Activated naive CD8-positive, alpha-beta T cell treated with anti-CD3 and anti-CD28 coated beads, Interleukin-2, amount 50 U/mL, for 24 hours (primary cell): Measurements from ENCODE around the gene AXIN1.
"Not testable (repeated sequence)": the region's sequence is repeated elsewhere in the genome, so short reads cannot be mapped to it uniquely, and the experiment has no call there.

Experiments
- ATAC-seq: fragments of 150-1000 bp; cut with Tn5 transposase; one replicate; pipeline ENCODE4 v1.10.0; 2021
- DNase-seq: peaks from one replicate; pipeline ENCODE4 v3.0.0; 2021
- H3K27ac Mint-ChIP-seq: one replicate; pipeline ENCODE4 v1.8.0; 2021; ENCODE audit warnings: mild to moderate bottlenecking, mixed read lengths
- H3K27me3 Mint-ChIP-seq: one replicate; pipeline ENCODE4 v1.8.0; 2021; ENCODE audit warnings: mixed read lengths
- H3K36me3 Mint-ChIP-seq: one replicate; pipeline ENCODE4 v1.8.0; 2021; ENCODE audit warnings: low read depth, mixed read lengths
- H3K4me1 Mint-ChIP-seq: one replicate; pipeline ENCODE4 v1.8.0; 2021; ENCODE audit warnings: mixed read lengths
- H3K4me3 Mint-ChIP-seq: one replicate; pipeline ENCODE4 v1.8.0; 2021; ENCODE audit warnings: mild to moderate bottlenecking, moderate library complexity, mixed read lengths
- H3K9me3 Mint-ChIP-seq: one replicate; pipeline ENCODE4 v1.8.0; 2021; ENCODE audit warnings: mixed read lengths

Gene AXIN1

DNA sequence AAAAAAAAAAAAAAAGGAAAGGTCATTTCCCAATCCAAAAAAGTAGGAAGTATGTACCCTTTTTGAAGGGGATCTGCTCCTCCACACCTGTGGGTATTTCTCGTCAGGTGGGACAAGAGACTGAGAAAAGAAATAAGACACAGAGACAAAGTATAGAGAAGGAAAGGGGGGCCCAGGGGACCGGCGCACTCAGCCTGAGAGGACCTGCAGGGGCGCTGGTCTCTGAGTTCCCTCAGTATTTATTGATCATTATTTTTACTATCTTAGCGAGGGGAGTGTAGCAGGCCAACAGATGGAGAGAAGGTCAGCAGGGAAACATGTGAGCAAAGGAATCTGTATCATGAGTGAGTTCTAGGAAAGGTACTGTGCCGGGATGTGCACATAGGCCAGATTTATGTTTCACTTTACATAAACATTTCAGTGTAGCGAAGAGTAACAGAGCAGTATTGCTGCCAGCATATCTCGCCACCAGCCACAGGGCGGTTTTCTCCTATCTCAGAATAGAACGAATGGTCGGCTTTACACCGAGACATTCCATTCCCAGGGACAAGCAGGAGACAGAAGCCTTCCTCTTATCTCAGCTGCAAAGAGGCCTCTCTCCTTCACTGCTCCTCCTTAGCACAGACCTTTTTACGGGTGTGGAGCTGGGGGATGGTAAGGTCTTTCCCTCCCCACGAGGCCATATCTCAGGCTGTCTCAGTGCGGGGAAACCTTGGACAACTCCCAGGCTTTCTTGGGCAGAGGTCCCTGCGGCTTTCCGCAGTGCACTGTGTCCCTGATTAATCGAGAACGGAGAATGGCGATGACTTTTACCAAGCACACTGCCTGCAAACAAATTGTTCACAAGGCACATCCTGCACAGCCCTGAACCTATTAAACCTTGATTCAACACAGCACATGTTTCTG lies 35.5 kb upstream of the AXIN1 start:
- H3K27ac Mint-ChIP-seq, H3K9me3 Mint-ChIP-seq, H3K27me3 Mint-ChIP-seq, H3K4me3 Mint-ChIP-seq, DNase-seq, ATAC-seq, H3K36me3 Mint-ChIP-seq: not testable (repeated sequence)
- peaks cover 25% of the 10 kb centered on the region for H3K4me1 Mint-ChIP-seq

DNA sequence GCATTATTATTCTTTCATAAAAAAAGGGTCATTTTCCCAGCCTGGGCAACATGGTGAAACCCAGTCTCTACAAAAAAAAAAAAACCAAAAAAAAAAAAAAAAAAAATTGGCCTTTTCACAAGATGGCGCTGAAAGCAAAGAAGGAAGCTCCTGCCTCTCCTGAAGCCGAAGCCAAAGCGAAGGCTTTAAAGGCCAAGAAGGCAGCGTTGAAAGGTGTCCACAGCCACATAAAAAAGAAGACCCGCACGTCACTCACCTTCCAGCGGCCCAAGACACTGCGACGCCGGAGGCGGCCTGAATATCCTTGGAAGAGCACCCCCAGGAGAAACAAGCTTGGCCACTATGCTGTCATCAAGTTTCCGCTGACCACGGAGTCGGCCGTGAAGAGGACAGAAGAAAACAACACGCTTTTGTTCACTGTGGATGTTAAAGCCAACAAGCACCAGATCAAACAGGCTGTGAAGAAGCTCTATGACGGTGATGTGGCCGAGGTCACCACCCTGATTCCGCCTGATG lies 34.2 kb upstream of the AXIN1 start:
- Mint-ChIP-seq H3K9me3 (no peaks in the 10 kb centered on the region), H3K4me3 (no peak overlapping the region), H3K27me3 (no peaks in the 10 kb centered on the region), H3K4me1 (peaks cover 19% of the 10 kb centered on the region), H3K36me3 (peaks cover 1% of the 10 kb centered on the region), H3K27ac (no peak overlapping the region)
- no peak for DNase-seq
- no peak for ATAC-seq

DNA sequence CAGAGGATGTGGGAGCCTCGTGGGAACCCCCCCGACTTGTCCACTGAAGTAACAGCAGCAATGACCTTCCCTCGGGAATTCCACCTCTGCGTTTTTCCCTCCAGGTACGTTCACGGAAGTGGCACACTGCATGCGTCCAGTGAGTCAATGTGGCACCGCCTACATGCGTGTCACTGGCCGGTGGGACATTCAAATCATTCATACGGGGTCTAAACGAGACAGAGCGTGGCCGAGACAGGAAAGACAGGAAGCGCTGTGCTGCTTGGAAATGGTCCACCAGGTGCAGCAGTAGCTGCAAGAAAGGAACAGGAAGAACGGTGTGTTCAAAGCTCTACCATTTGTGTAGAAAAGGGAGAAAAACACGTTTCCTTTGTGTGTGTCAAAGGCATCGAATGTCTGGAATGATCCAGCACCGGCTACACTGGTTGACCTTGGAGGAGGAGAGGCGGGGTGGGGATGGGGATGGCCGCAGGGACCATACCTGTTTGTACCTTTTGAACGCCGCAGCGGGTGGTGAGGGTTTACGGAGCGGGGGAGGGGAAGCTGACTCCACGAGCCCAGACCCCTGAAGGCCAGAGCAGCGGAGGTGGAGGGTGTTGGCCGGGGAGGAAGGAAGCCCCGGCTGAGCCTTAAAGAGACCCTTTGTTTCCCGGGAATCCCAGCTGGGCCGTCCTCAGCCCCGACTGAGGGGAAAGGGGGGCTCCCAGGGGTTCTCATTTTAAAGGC lies 31.0 kb upstream of the AXIN1 start:
- H3K9me3 Mint-ChIP-seq: no peaks in the 10 kb centered on the region
- peak overlapping the region; percentile 67 for H3K27ac Mint-ChIP-seq
- peak overlapping the region; percentile 80 for H3K4me3 Mint-ChIP-seq
- DNase-seq (peak; percentile 68), ATAC-seq (peak; percentile 73)
- H3K27me3 Mint-ChIP-seq: no peaks in the 10 kb centered on the region
- H3K36me3 Mint-ChIP-seq: no peaks in the 10 kb centered on the region
- peaks cover 26% of the 10 kb centered on the region for H3K4me1 Mint-ChIP-seq

DNA sequence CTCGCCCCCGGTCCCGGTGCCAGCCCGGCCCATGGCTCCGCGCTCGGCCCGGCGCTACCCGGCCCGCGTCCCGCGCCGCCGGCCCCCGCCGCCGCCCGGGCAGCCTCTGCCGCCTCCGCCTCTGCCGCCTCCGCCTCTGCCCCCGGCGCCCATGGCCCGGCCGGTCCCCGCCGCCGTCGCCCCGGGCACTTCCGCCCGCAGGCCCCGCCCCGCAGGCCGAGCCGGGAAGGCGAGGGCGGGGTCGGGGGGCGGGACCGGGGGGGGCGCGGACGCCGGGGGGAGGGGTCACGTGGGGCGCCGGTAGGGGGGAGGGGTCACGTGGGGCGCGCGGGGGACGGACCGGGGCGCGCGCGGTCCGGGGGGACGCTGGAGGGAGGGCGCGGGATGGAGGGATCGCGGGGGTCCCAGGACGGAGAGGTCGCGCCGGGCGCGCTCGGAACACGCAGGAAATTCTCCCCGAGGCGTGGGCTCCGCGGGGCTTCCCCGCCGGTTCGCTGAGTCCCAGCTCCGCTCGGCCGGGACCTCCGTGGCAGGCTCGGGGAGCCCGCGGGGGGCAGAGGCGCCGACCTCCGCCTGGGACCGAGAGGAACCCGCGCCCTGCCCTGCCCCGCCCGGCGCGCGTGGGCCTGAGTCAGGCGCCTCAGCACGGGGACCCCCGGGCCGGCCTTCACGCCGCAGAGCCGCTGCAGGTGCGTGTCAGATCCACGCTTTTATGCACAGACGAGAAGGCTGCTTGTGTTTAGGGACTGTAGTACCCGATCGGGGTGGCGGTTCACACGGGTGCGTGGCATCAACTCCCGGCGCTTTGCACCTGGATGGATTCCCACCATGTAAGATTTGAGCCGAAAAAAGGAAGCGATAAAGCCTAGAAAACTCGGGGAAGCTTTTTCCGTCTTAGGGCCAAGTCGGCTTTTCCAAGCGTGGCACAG lies 29.5 kb upstream of the AXIN1 start, which contains the start of gene PGAP6:
PGAP6 (minus strand) TSS at position 190 of the 929 bp plus-strand sequence; CDS start at position 33, 157 bp downstream.
- DNase-seq: peak; percentile 68
- Mint-ChIP-seq H3K27me3 (no peaks in the 10 kb centered on the region), H3K36me3 (no peaks in the 10 kb centered on the region), H3K9me3 (no peaks in the 10 kb centered on the region), H3K27ac (peak within 1 kb of the TSS; percentile 67), H3K4me3 (peak within 1 kb of the TSS; percentile 80), H3K4me1 (peaks cover 26% of the 10 kb centered on the region)
- ATAC-seq: peak; percentile 53

DNA sequence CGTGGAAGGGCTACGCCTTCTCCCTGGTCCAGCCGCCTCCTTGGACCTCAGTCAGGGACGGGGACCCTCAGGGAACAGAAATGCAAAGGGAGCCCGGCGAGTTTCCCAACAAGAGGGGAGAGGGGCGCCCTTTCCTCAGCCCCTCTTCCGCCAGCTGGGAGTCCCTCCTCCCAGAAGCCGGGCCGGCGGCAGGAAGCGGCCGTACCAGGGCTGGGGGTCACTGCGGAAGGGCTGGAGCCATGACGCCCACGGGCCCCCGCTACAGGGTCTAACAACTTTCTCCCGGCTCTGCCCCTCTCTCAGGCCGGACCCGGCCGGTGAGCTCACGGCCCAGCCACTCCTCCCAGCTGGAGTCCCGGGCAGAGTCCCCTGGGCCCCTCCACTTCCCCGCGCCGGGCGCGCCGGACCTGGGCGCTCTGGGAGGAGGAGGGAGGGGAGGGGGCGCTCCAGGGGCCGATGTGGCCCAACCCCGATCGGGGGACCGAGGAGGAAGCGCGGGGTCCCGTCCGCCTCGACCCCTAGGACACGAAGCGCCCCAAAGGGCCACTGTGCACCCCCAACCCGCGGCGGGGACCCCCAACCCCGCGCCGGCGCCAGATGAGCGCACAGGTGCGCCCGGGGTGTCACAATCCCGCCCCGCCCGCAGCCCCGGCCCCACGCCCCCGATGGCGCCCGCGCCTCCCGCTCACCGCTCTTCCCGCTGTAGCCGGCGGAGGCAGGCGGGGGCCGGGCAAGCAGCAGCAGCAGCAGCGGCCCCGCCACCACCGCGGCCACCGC lies 28.7 kb upstream of the AXIN1 start:
- H3K27me3 Mint-ChIP-seq: no peaks in the 10 kb centered on the region
- peak overlapping the region; percentile 73 for H3K4me3 Mint-ChIP-seq
- ATAC-seq (peak; percentile 38), DNase-seq (no peak)
- peaks cover 26% of the 10 kb centered on the region for H3K4me1 Mint-ChIP-seq
- H3K36me3 Mint-ChIP-seq: no peaks in the 10 kb centered on the region
- no peak overlapping the region for H3K27ac Mint-ChIP-seq
- H3K9me3 Mint-ChIP-seq: no peaks in the 10 kb centered on the region

DNA sequence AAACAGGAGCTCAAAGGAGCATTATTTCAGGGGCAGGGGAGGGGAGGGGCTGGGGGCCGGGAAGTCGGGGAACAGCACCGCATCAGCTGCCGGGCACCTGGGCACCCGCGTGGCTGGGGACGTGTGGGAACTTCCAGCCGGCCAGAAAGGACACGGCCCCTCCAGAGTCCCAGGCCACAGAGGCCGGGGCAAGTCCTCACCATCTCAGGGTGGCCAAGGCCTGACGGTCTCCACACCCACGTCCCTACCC lies 28.2 kb upstream of the AXIN1 start:
- Mint-ChIP-seq H3K9me3 (no peaks in the 10 kb centered on the region), H3K36me3 (no peaks in the 10 kb centered on the region), H3K4me1 (peaks cover 26% of the 10 kb centered on the region), H3K27me3 (no peaks in the 10 kb centered on the region), H3K4me3 (peak overlapping the region; percentile 73), H3K27ac (no peak overlapping the region)
- DNase-seq (no peak), ATAC-seq (no peak)

DNA sequence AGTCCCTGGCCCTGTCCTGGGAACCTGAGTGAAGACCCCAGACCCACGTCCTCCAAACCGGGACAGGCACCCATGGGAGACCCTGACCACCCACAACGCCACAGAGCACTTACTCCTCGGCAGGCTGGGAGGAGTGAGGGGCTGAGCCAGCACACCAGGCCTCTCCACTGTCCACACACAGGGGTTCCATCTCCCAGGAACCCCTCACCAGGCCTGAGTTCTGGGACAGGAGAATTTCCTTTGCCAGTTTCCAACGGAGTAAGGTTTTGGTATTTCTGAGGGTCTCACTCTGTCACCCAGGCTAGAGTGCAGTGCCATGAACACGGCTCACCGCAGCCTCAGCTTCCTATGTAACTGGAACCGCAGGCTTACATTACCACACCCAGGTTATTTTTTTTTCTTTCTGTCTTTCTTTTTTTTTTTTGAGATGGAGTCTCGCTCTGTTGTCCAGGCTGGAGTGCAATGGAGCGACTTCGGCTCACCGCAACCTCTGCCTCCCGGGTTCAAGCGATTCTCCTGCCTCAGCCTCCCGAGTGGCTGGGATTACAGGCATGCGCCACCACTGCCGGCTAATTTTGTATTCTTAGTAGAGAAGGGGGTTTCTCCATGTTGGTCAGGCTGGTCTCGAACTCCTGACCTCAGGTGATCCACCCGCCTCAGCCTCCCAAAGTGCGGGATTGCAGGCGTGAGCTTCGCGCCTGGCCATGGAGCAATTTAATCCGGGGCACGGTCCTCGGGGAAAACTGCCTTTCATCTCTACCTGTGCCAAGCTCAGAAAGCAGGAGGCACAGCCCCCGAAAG lies 27.6 kb upstream of the AXIN1 start:
- no peaks in the 10 kb centered on the region for H3K9me3 Mint-ChIP-seq
- H3K27me3 Mint-ChIP-seq: no peaks in the 10 kb centered on the region
- DNase-seq (no peak), ATAC-seq (no peak)
- peak overlapping the region; percentile 73 for H3K4me3 Mint-ChIP-seq
- H3K36me3 Mint-ChIP-seq: no peaks in the 10 kb centered on the region
- H3K27ac Mint-ChIP-seq: no peak overlapping the region
- peaks cover 26% of the 10 kb centered on the region for H3K4me1 Mint-ChIP-seq

DNA sequence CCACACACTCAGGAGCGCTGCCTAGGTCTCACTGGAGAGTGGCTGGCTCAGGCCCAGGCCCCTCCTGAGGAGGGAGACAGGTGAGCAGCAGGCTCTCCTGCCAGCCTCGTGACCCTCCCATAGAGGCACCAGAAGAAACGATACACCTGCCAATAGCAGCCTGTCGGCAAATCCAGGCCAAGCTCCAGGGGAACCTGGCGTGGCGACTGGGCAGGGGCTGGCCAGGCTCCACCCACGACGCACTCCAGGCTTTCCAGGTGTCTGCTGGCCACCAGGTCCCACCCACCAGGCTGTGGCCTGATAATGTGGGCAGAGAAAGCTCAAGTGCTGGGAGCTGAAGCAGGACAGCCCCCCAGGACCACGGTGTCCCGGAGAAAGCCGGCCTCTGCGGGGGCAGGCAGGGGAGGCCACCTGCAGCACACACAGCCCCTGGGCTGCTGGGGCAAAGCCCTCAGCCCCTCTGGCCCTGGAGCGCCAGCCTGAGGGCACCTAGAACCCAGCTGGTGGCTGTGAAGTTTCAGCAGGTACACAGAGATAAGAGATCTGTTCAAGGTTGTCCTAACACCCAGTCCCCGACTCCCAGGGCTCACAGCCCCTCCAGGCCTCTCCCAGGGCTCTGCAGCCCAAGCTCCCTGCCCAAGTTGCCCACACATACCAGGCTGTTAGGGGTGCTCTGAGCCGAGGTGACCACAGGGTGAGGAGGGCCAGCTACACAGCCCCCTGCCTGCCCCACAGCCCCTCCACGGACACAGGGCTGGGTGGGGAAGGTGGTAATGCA lies 26.8 kb upstream of the AXIN1 start:
- H3K27me3 Mint-ChIP-seq: no peaks in the 10 kb centered on the region
- H3K4me1 Mint-ChIP-seq: peaks cover 26% of the 10 kb centered on the region
- H3K9me3 Mint-ChIP-seq: no peaks in the 10 kb centered on the region
- H3K27ac Mint-ChIP-seq: no peak overlapping the region
- H3K36me3 Mint-ChIP-seq: no peaks in the 10 kb centered on the region
- ATAC-seq (no peak), DNase-seq (no peak)
- no peak overlapping the region for H3K4me3 Mint-ChIP-seq

DNA sequence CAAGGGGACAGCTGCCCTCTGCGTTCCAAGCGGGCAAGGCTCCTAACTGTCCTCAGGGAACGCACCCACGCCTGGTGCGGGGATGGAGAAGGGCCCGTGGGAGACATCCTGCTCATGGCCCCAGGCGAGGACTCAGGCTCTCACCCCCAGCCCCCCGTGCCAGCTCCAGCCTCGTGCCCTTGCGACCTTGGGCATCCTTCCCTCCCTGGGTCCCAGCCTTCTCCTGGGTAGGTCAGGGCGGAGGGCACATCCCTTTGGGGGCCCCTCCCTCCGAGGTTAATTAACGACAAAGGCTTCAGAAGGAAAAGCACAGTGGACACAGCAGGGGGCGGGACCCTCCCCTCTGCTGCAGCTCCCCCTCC lies 26.3 kb upstream of the AXIN1 start:
- no peak for ATAC-seq
- no peaks in the 10 kb centered on the region for H3K9me3 Mint-ChIP-seq
- DNase-seq: no peak
- peaks cover 22% of the 10 kb centered on the region for H3K4me1 Mint-ChIP-seq
- H3K27me3 Mint-ChIP-seq: no peaks in the 10 kb centered on the region
- H3K36me3 Mint-ChIP-seq: no peaks in the 10 kb centered on the region
- H3K27ac Mint-ChIP-seq: no peak overlapping the region
- H3K4me3 Mint-ChIP-seq: no peak overlapping the region

DNA sequence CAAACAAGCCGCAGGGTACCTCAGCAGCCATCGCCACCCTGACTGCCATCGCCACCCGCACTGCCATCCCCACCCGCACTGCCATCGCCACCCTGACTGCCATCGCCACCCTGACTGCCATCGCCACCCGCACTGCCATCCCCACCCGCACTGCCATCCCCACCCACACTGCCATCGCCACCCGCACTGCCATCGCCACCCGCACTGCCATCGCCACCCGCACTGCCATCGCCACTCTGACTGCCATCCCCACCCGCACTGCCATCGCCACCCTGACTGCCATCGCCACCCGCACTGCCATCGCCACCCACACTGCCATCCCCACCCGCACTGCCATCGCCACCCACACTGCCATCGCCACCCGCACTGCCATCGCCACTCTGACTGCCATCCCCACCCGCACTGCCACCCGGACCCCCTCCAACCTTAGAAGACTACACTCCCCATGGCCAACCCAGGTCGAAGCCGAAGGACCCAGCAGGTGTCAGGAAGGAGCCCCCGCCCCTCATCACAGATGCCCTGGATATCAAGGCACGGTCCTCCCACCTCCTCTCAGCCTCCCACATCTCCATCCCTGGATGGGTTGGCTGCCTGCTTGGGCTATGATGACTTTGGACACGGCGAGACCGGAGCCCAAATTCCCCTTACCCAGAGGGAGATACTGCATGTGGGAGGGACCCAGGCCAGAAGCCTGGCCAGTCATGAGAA lies 25.7 kb upstream of the AXIN1 start:
- not testable (repeated sequence) for H3K9me3 Mint-ChIP-seq, ATAC-seq, H3K36me3 Mint-ChIP-seq, DNase-seq, H3K27me3 Mint-ChIP-seq, H3K4me3 Mint-ChIP-seq, H3K27ac Mint-ChIP-seq
- H3K4me1 Mint-ChIP-seq: peaks cover 18% of the 10 kb centered on the region

DNA sequence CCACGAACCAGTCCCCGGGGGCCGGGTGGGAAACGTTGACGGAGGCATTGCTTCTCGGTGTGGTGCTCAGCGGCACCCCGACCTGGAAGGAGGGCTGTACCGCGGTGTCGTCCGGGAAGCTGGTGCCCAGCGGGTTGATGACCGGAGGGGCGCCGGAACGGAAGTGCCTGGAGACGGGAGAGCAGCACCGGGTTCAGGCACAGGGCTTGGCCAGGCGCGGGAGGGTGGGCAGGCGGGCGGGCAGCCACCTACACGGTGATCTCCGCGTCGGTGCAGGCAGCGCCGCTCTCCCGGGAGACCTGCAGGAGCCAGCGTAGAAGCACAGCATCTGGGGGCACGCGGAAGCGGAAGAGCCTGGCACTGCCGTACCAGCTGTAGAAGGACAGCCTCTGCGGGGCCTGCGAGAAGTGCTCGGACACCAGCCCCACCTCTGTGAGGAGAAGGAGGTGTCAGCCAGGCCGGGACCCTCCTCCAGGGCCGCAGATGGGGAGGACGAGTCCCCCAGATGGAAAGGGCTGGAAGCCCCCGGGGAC lies 25.0 kb upstream of the AXIN1 start:
- Mint-ChIP-seq H3K4me1 (peaks cover 10% of the 10 kb centered on the region), H3K4me3 (no peak overlapping the region), H3K27me3 (no peaks in the 10 kb centered on the region), H3K9me3 (no peaks in the 10 kb centered on the region), H3K27ac (no peak overlapping the region), H3K36me3 (no peaks in the 10 kb centered on the region)
- ATAC-seq: no peak
- no peak for DNase-seq

DNA sequence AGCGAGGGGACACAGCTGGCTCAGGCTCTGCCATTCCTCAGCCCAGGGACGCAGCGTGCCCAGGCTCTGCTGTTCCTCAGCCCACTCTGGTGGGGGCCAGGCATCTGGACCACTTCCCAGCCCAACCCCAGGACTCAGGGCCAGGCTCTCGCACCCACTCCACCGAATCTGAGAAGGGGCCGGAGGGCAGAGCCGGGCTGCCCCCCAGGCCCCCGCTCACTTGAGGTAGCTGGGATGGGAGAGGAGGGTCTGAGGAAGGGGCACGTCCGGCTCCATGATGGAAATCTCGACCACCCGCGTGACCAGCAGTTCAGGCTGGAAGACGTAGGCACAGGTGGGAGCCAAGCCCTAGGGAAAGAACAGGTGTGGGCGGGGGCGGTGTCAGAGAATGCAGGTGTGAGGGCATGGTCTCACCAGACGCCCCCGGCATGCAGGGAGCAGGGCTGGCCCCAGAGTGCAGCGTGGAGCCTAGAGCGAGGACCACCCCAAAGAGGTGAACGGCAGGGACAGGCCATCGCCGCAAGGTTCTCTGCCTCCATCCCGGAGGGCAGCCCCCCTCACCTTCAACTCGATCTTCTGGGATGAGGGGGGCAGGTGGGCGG lies 24.4 kb upstream of the AXIN1 start:
- H3K9me3 Mint-ChIP-seq: no peaks in the 10 kb centered on the region
- ATAC-seq (no peak), DNase-seq (no peak)
- H3K27ac Mint-ChIP-seq: no peak overlapping the region
- H3K36me3 Mint-ChIP-seq: no peaks in the 10 kb centered on the region
- peaks cover 9% of the 10 kb centered on the region for H3K4me1 Mint-ChIP-seq
- H3K4me3 Mint-ChIP-seq: no peak overlapping the region
- no peaks in the 10 kb centered on the region for H3K27me3 Mint-ChIP-seq
